Activated T-cell treated with anti-CD3 and anti-CD28 coated beads, Interleukin-2, amount 50 U/mL, for 72 hours (primary cell): ENCODE measurements around the gene HMCN2. TPM values are rescaled to one million over a fixed set of nuclear protein-coding genes. Genes with fewer than 3 reads are reported as not detected.

ENCODE experiments used
- ATAC-seq, 2 donors: fragments of 150-1000 bp; cut with Tn5 transposase; replicated peaks in 1 of 2; 2 replicates each; pipeline ENCODE4 v1.10.0; 2021; ENCODE audit warnings: moderate library complexity in 2 of 2, mild to moderate bottlenecking in 1 of 2
- DNase-seq, 2 donors: peaks; one replicate each; pipeline ENCODE4 v3.0.0; 2021 to 2022; ENCODE audit warnings: mixed read lengths in 1 of 2
- H3K27ac Mint-ChIP-seq: one replicate; pipeline ENCODE4 v1.8.0; 2022; ENCODE audit warnings: mild to moderate bottlenecking, moderate library complexity, mixed read lengths
- H3K27me3 Mint-ChIP-seq: one replicate; pipeline ENCODE4 v1.8.0; 2022; ENCODE audit warnings: low read depth, mixed read lengths
- H3K36me3 Mint-ChIP-seq, 2 donors: one replicate each; pipeline ENCODE4 v1.8.0; 2022; ENCODE audit warnings: mixed read lengths in 2 of 2, mild to moderate bottlenecking in 1 of 2; ENCODE audit not compliant: insufficient read depth in 2 of 2
- H3K4me1 Mint-ChIP-seq: one replicate; pipeline ENCODE4 v1.8.0; 2022; ENCODE audit warnings: low read depth, mixed read lengths
- H3K4me3 Mint-ChIP-seq, 2 donors: one replicate each; pipeline ENCODE4 v1.8.0; 2022; ENCODE audit warnings: mild to moderate bottlenecking in 2 of 2, mixed read lengths in 2 of 2, moderate library complexity in 2 of 2
- H3K9me3 Mint-ChIP-seq, 2 donors: one replicate each; pipeline ENCODE4 v1.8.0; 2022; ENCODE audit warnings: mixed read lengths in 2 of 2
- total RNA-seq, 2 donors: library from RNA; stranded (reverse); gene quantifications; one replicate each; pipeline ENCODE4 v1.2.3, GENCODE V29; 2022

Gene HMCN2
- total RNA-seq, 2 donors from 2014 or later: 0.12 to 0.17 TPM

- ATAC-seq: no peak
Observed at GRCh38 chr9:130479587-130479986, 214.0 kb downstream of the HMCN2 start.

GRCh38 chr9:130480673-130481072 is 215.1 kb downstream of the HMCN2 start:
- ATAC-seq: no peak
- no peaks in the 10 kb centered on the region for H3K36me3 Mint-ChIP-seq
- no peak overlapping the region for H3K27ac Mint-ChIP-seq
- no peaks in the 10 kb centered on the region for H3K9me3 Mint-ChIP-seq
- peaks cover 23% of the 10 kb centered on the region for H3K27me3 Mint-ChIP-seq
- no peak overlapping the region for H3K4me3 Mint-ChIP-seq
- no peaks in the 10 kb centered on the region for H3K4me1 Mint-ChIP-seq
- DNase-seq: no peak

More at GRCh38 chr9:130479587-130479986, 214.0 kb downstream of the HMCN2 start:
- Mint-ChIP-seq H3K27me3 (peaks cover 24% of the 10 kb centered on the region), H3K36me3 (no peaks in the 10 kb centered on the region), H3K4me3 (no peak overlapping the region), H3K4me1 (no peaks in the 10 kb centered on the region), H3K27ac (no peak overlapping the region), H3K9me3 (no peaks in the 10 kb centered on the region)
- no peak for DNase-seq

GRCh38 chr9:130482463-130482862 is 216.9 kb downstream of the HMCN2 start:
- DNase-seq: no peak
- ATAC-seq: no peak
- Mint-ChIP-seq H3K9me3 (no peaks in the 10 kb centered on the region), H3K36me3 (no peaks in the 10 kb centered on the region), H3K4me1 (no peaks in the 10 kb centered on the region), H3K27me3 (peaks cover 23% of the 10 kb centered on the region), H3K27ac (no peak overlapping the region), H3K4me3 (no peak overlapping the region)

DNA sequence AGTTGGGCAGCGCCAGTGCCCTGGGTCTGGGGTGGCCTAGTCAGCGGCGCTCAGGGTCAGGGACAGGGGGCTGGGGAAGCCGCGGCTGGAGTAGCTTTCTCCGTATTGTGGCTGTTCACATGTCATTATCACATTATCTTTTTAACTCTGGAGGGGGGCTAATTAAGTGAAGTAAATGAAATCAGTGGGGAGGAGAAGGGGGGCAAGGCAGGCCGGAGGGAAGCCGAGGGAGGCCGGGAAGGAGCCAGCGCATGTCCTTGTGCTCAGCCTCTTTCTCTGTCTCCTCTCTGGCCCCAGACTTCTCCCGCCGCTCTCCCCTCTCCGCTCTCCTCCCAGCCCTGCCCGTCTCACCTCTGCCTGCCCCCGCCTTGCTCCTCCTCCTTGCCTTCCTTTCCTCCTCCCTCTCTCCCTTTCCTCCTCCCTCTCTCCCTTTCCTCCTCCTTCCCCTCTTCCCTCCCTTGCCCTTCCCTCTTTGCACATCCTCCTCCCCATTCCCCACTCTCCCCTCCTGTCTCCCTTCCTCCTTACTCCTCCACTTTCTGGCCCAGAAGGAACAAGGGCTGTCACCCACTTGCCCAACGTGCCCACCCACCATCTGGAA is 217.9 kb downstream of the HMCN2 start:
- DNase-seq (no peak), ATAC-seq (no peak)
- Mint-ChIP-seq H3K4me1 (no peaks in the 10 kb centered on the region), H3K9me3 (no peaks in the 10 kb centered on the region), H3K27me3 (peaks cover 23% of the 10 kb centered on the region), H3K36me3 (no peaks in the 10 kb centered on the region), H3K4me3 (no peak overlapping the region), H3K27ac (no peak overlapping the region)

Other genes starting within 250 kb of the HMCN2 start
- gene FNBP1, start 222.6 kb upstream of the HMCN2 start, total RNA-seq: 100 to 1,000 TPM; 301 to 323 TPM
- 10 to 100 TPM; 27.3 to 31.7 TPM for gene GPR107, start 211.9 kb upstream of the HMCN2 start, total RNA-seq
- 10 to 100 TPM; 18.7 to 28.1 TPM for gene NCS1, start 93.4 kb upstream of the HMCN2 start, total RNA-seq
- 10 to 100 TPM; 58.0 to 58.4 TPM for gene ASS1, start 179.2 kb downstream of the HMCN2 start, total RNA-seq